Measurements from ENCODE around the gene APCDD1L.
"Not testable (repeated sequence)": the region's sequence is repeated elsewhere in the genome, so short reads cannot be mapped to it uniquely, and the experiment has no call there.

Gene APCDD1L

DNA sequence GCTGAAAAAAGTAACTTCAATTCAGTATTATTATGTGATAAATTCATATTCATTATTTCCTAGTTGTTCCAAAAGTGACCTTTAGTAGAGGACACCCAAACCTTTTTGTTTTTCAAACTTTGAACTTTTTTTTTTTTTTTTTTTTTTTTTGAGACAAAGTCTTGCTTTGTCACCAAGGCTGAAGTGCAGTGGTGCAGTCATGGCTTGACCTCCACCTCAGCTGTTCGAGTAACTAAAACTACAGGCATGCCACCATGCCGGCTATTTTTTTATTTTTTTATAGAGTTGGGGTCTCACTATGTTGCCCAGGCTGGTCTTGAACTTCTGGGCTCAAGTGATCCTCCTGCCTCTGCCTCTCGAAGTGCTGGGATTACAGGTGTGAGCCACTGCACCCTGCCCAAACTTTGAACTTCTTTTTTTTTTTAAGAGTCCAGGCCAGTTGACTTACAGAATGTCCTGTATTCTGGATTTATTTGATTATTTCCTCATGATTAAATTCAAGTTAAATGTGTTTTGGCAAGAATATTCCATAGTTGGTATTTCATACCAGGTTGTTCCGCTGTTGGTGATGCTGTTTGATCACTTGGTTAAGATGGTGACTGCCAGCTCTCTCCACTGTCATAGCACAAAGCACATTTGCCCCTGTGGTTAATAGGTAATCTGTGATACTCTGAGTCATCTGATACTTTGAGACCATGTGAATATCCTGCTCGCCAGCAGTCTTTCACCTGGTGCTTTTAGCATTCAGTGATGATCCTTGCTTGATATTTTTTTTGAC is 78.1 kb downstream of the APCDD1L start:
- no peak for DNase-seq

DNA sequence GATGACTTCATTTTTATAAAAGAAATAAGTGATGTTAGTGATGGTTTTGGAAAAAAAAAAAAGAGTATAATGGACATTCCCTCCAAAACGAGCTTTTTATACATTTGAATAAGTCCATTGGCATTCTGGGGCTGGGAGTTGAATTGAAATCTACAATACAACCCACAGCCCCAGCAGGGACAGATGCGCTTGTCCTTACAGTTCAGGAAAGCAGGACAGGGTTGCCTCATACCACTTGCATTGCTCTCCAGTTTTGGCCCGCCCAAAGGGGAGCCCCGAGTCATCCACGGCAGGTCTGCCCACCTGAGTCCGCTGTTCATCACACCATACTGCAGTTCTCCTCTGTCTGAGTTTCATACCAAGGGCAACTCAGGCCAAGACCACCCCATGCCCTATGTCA is 80.0 kb downstream of the APCDD1L start:
- DNase-seq = no peak

DNA sequence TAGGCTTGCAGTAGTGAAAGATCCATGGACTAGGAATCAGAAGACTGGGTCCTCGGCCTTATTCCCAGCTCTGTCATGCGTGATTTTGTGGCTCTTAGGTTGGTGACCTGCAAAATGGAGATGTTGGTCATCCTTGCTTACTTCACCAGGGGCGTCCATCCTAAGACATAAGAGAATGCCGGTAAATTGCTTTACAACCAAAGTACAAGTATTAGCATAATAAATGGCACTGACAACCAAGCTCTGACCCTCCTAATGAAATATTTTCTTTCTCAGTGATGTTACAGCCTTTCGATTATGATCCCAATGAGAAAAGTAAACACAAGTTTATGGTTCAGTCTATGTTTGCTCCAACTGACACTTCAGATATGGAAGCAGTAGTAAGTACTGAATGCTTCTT is 80.9 kb downstream of the APCDD1L start:
- DNase-seq = no peak

DNA sequence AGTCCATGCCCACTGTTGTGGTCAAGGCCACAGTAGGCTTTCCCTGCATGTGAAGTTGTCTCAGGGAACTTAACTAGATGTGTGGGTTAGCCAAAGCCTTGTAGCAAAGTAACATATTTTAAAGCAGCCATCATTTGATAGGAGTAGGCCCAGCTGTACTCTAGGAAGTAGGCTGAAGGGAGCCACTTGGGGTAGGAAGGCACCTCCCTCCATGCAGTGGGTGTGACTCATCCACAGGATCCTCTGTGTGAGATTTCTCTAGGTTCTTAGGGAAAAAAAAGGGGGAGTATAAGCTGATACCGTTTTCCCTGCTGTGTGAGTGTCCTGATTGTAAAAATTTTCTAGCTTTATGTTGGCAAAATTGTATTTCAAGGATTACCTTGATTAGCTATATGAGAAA is 81.4 kb downstream of the APCDD1L start:
- DNase-seq = no peak

DNA sequence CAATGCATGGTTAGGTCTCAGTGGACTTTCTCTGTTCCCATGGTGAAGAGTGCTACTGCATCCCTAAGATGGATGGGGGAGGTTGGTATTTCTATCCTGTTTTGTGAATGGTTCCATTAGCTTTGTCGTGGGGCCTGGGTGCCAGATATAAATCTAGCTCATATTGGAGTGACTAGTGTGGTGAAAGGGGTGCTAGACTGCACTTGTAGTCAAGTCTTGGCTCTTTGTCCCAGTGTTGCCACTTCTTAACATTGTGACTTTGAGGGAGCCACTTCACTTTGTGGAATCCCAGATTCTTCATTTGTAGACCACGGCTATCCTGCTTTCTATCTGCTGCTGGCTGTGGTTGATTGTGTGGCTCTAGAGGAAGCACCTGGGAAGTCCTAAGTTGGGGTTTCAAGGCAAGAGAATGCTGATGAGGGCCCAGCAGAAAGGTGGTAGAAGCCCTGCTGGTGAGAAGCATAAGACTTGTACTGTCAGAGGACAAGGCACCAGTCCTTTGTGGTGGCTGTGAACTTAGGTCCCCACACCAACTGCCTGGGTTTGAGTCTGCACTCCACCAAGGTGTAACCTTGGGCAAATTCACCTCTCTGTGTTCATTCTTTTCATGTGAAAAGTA is 82.1 kb downstream of the APCDD1L start:
- no peak for DNase-seq

DNA sequence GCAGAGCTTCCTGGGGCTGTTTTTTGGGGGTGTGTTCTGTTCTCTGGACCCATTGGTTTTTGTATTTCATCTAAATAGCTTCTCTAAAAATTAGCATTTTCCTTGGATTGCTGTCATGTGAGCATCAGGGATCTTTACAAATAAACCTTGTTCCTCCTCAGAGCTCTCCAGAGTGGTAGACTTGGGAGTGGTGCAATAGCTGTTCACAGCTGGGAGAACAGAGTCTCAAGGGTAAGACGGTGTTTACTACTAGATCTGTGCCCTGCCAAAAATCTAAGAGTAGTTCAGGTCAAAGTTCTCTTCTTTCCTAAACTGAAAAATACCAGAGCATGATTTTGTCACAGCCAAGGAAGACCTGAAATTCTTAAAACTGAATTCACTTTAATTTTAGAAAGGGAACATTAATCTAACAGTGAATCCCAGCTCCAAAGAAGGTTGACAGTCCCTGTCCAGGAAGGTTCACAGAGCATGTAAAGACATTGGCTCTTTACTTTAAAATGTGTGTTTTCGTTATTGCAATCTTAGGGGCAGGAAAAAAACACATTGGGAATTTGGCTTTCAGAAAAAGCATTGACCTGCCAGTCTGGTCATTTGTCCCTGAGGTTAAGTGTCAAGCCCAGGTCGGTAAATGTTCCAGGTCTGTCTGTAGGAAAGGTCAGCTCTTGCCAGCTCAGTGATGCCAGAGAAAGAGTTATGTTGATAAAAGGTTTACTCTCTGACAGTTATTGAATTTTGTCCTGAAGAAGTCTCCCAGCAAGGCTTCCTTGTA is 82.8 kb downstream of the APCDD1L start:
- no peak for DNase-seq

DNA sequence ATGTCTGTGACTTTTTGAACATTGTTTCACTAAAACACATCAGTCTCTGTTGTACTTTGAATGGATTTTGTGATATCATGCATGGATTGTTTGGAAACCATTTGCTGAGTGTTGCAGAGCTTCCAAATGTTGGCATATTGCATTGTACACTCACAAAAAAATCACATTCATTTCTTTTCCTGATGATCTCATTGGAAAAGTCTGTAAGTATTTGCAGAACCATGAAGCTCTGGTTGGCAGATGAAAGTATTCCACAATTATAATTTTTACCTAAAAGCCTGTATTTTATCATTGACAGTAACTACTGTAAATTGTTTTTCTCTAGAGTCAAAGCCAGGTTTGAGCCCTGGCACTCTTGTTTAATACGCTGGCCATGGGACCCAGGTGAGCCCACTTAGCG is 84.1 kb downstream of the APCDD1L start:
- DNase-seq = no peak

DNA sequence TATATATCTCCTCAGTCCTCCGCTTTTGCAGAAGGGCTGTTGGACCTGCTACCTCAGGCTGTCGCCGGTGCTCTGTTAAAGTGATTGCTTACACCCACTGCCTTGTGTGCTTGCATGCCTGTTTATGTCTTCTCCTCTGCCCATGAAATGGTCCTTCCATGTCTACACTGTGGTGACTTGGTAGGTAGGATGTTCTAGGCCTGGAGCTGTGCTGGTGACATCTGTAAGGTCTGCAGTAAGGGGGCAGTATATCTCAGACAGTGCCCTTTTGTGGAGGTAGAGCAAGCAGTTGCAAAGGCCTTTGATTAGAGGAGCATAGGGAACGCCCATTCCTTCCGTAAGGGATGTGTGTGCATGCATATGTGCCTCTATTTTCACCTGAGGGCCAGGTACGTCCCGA is 85.9 kb downstream of the APCDD1L start:
- DNase-seq = no peak

DNA sequence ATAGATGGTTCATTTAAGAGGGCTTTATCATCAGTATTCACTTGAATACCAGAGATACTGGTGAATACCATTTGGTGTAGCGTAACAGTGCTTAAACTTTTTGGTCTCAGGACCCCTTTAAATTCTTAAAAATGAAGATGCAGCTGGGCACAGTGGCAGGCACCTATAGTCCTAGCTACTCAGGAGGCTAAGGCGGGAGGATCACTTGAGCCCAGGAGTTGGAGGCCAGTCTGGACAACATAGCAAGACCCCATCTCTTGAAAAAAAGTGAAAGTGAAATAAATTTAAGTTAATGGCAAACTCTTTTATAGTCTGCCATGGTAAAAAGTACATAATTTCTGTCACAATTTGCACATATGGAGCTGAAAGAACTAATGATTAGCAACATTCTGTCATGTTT is 86.8 kb downstream of the APCDD1L start:
- DNase-seq = no peak

DNA sequence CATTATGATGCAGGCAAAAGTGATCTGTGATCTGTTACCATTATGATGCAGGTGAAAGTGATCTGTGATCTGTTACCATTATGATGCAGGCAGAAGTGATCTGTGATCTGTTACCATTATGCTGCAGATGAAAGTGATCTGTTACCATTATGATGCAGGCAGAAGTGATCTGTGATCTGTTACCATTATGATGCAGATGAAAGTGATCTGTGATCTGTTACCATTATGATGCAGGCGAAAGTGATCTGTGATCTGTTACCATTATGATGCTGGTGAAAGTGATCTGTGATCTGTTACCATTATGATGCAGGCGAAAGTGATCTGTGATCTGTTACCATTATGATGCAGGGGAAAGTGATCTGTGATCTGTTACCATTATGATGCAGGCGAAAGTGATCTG is 87.6 kb downstream of the APCDD1L start:
- DNase-seq = not testable (repeated sequence)

DNA sequence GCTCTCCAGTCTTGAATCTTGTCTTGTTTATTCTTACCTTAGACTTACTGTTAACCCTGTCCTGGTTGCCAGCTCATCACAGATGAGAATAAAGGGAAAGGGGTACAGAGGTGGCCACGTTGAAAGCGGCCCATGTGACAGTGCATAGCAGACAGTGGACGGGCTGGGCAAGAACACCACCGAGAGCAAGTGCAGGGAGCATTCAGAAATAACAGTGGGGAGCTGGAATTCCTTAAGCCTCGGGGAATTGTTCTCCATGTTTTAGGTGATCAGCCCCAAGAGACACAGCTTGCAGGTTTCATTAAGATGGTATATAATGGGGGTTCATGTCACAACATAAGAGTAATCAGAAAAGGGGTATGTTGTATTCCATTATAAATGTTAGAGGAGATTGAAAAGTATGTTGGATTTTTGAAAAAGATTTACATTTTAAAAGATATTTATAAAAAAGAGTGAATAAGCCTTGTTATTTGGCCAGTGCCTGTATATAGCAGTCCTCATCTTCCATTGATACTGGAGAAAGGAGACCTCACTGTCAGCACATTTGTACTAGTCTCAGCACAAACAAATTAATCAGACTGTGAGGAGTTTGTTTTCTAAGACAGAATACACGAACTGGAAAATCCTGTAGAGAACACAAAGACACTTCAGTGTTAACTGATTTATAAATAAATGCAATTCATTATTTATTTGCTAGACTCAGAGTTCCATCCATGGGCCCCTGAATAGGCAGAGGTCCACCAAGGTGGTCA is 90.8 kb downstream of the APCDD1L start:
- no peak for DNase-seq

DNA sequence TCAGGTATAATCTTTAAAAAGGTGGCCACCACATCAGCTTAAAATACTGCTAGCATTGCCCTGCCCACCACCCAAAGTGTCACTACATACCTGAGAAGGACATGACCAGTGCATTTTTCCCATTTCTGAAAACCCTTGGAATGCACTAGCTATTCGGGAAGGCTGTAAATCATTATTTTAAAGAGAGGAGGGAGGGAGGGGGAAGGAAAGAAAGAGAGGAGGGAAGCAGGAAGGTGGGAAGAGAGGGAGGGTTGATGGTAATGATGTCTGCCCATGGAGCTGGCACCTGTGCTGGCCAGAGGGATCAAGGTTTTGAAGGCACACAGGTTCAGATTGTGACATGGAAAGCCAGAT is 93.7 kb downstream of the APCDD1L start:
- no peak for DNase-seq

DNA sequence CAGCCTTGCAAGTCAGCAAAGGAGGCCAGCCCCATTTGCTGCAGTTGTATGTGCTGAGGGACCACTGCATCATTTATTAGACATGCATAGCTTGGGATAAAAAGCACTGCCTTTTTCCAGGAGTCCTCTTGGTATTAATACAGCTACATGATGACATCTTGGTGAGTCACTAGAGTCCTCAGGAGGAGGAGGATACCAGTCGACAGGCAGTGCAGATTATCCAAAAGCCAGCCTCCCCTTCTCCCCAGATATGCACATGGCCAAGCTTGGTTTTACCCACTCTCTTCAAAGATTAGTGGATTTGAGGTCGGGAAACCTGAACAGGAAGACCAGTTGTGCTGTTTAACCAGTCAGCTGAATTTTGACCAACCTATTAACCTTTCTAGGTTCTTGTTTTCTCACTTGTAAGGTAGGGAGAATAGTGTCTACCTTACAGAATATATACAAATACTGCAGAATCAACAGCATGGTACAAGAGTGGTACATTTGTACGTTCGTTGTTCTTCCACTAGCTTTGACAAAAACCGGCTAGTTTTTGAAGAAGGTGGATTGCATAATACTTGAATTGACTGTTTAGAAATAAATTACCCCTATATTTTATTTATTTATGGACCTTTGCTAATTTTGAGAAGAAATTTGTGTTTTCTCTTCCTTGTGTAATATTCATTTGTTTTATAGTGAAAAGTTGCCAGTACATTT is 94.3 kb downstream of the APCDD1L start:
- DNase-seq = no peak

DNA sequence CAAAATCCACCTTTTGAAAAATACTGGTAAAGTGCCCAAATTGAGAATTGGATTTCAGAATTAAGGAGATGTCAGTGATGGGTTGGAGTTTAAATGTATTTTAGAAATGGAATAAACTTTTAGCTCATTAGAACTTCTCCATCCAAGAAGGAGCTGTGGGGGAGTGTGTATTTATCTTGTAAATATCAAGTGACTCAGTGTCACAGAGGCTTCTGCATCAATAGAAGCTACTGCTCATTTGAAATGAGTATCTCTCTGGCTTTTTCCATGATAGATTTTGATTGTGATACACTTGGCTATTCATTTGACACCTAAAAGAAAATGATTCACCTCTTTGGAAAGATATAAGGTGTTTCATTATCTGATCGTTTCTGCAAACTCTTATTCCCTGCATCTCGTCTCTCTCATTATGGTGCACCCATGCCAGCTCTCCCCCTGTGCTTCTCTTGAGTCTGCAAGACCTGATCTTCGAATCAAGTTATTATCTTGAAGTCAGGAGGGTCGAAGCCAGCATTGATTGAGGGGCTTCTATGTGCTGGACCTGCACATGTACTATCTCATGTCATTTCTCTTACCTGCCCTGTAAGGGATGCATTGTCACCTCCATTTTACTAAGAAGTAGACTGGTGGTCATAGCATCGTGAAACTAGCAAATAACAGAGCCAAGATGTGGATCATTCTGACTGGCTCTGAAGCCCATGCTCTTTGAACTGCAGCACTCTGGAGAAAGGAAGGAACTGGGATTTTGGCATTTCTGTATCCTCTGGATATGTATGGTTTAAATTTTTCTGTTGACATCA is 96.0 kb downstream of the APCDD1L start:
- no peak for DNase-seq

DNA sequence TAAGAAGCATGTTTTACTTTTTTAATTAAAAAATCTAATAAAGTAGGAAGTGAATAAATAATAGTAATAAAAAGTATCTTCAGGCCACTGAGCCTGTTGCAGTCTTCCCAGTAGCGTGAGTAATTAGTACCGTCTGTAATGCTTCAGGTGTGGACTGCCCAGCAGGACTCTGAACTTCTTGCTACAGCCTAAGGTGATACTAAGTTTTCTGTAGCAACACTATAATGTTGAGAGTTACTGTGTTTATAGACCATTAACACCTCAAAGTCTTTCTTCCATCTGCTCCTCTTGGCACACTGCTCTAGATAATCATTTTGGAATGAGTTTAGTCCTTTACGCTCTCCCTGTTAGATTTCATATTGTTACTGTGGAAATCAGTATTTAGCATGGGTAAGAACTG is 97.8 kb downstream of the APCDD1L start:
- DNase-seq = no peak

DNA sequence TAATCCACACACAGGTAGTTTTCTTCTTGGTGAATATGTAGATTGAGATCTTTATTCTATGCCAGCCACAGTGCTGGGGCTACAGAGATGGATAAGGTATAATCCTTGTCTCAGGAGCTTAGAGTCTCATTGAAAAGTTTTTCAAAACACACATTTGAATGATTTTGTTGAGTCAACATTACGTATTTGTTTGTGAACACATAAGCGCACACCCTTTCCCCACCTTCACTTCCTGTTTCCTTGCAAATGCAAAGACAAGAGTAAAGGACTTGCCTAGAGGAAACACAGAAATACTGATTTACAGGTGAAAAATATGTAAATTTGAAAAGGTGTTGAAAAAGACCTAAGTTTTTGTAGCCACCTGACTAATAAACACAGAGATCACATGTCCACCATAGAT is 98.4 kb downstream of the APCDD1L start:
- DNase-seq = no peak

DNA sequence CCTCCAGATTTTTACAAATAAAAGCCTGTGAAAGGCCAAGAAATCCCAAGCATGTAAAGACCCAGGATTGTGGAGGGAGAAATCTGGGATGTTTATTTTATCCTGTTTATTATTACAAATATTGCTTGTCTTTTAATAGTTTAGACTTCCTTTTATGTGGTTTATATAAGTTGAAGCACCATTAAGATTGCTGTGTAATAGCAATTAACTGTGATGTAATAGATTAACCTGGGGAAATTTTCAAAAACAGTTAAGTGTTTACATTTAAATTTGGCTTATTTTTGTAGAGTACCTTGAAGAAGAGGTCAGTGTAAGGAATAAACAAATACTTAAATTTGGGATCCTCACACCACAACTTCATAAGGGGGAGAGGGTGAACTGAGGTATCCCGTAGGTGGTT is 99.1 kb downstream of the APCDD1L start:
- DNase-seq = no peak

DNA sequence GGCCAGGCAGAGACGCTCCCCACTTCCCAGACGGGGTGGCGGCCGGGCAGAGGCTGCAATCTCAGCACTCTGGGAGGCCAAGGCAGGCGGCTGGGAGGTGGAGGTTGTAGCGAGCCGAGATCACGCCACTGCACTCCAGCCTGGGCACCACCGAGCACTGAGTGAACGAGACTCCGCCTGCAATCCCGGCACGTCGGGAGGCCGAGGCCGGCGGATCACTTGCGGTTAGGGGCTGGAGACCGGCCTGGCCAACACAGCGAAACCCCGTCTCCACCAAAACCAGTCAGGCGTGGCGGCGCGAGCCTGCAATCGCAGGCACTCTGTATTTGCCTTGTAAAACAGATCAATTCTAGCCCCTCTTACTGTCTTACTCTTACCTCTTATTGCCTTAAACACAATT is 100.4 kb downstream of the APCDD1L start:
- DNase-seq = not testable (repeated sequence)

DNA sequence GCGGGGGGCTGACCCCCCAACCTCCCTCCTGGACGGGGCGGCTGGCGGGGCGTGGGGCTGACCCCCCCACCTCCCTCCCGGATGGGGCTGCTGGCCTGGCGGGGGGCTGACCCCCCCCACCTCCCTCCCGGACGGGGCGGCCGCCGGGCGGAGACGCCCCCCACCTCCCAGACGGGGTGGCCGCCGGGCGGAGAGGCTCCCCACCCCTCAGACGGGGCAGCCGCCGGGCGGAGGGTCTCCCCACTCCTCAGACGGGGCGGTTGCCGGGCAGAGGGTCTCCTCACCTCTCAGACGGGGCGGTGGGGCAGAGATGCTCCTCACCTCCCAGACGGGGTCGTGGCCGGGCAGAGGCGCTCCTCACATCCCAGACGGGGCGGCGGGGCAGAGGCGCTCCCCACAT is 101.0 kb downstream of the APCDD1L start:
- DNase-seq = not testable (repeated sequence)

Data from NCI-H2081 treated with DMSO at 0.1 percent for 48 hours (cell line).